HEK293 (cell line): Measurements from ENCODE around the gene STPG3.

ENCODE experiments used
- KLF9 ChIP-seq: fragments of 450-650 bp; formaldehyde crosslinking; IDR thresholded peaks from 2 replicates; pipeline ENCODE4 v1.5.1; 2016; ENCODE audit warnings: missing biosample characterization, missing genetic modification characterization, low read depth
- ZFP41 ChIP-seq: fragments of 450-650 bp; formaldehyde crosslinking; IDR thresholded peaks from 2 replicates; pipeline ENCODE4 v1.5.1; 2016; ENCODE audit warnings: missing biosample characterization, missing genetic modification characterization, borderline replicate concordance
- ZFP69B ChIP-seq: fragments of 450-650 bp; formaldehyde crosslinking; IDR thresholded peaks from 2 replicates; pipeline ENCODE4 v1.5.1; 2016; ENCODE audit warnings: missing biosample characterization, missing genetic modification characterization
- ZNF16 ChIP-seq: fragments of 450-650 bp; formaldehyde crosslinking; IDR thresholded peaks from 2 replicates; pipeline ENCODE4 v1.5.1; 2016; ENCODE audit warnings: low read depth, missing biosample characterization, missing genetic modification characterization
- ZNF175 ChIP-seq: fragments of 450-650 bp; formaldehyde crosslinking; IDR thresholded peaks from 2 replicates; pipeline ENCODE4 v1.5.1; 2016; ENCODE audit warnings: missing biosample characterization, missing genetic modification characterization
- ZNF19 ChIP-seq: fragments of 450-650 bp; formaldehyde crosslinking; IDR thresholded peaks from 2 replicates; pipeline ENCODE4; 2016; ENCODE audit warnings: missing biosample characterization, missing genetic modification characterization, low read depth
- ZNF23 ChIP-seq: fragments of 450-650 bp; formaldehyde crosslinking; IDR thresholded peaks from 2 replicates; pipeline ENCODE4 v1.5.1; 2016; ENCODE audit warnings: missing biosample characterization, missing genetic modification characterization, borderline replicate concordance
- ZNF274 ChIP-seq, 2 experiments: fragments of 200-500 bp in 1 of 2; fragments of 450-650 bp in 1 of 2; sonication (Bioruptor generic) in 1 of 2; formaldehyde crosslinking in 1 of 2; IDR thresholded peaks; 2 replicates each; pipeline versions ENCODE4 v1.5.1 to v1.6.1; 2014 to 2016; ENCODE audit warnings: borderline replicate concordance in 1 of 2, inconsistent platforms in 1 of 2, low read length in 1 of 2, missing biosample characterization in 1 of 2, missing genetic modification characterization in 1 of 2
- ZNF560 ChIP-seq: fragments of 450-650 bp; formaldehyde crosslinking; IDR thresholded peaks from 2 replicates; pipeline ENCODE4 v1.5.1; 2017; ENCODE audit warnings: missing biosample characterization, missing genetic modification characterization, borderline replicate concordance
- ZNF621 ChIP-seq: fragments of 450-650 bp; formaldehyde crosslinking; IDR thresholded peaks from 2 replicates; pipeline ENCODE4 v1.5.1; 2017; ENCODE audit warnings: missing biosample characterization, missing genetic modification characterization
- ZNF654 ChIP-seq: fragments of 450-650 bp; formaldehyde crosslinking; IDR thresholded peaks from 2 replicates; pipeline ENCODE4 v1.5.1; 2016; ENCODE audit warnings: low read depth, missing biosample characterization, missing genetic modification characterization
- ZNF701 ChIP-seq: fragments of 450-650 bp; formaldehyde crosslinking; IDR thresholded peaks from 2 replicates; pipeline ENCODE4 v1.5.1; 2016; ENCODE audit warnings: missing biosample characterization, missing genetic modification characterization
- ZNF777 ChIP-seq: fragments of 450-650 bp; formaldehyde crosslinking; IDR thresholded peaks from 2 replicates; pipeline ENCODE4 v1.5.1; 2017; ENCODE audit warnings: missing biosample characterization, missing genetic modification characterization, borderline replicate concordance
- ZXDB ChIP-seq: fragments of 450-650 bp; formaldehyde crosslinking; IDR thresholded peaks from 2 replicates; pipeline ENCODE4 v1.5.1; 2016; ENCODE audit warnings: missing biosample characterization, missing genetic modification characterization
- TF ChIP-seq, protein P1 (sequence below): fragments of 450-650 bp; formaldehyde crosslinking; conservative IDR thresholded peaks from 2 replicates; pipeline ENCODE4 v1.5.1; 2016; ENCODE audit warnings: low read depth, missing biosample characterization, missing genetic modification characterization
- TF ChIP-seq, protein P2 (sequence below): fragments of 450-650 bp; formaldehyde crosslinking; IDR thresholded peaks from 2 replicates; pipeline ENCODE4 v1.5.1; 2017; ENCODE audit warnings: missing biosample characterization, missing genetic modification characterization
- TF ChIP-seq, protein P3 (sequence below): fragments of 450-650 bp; formaldehyde crosslinking; IDR thresholded peaks from 2 replicates; pipeline ENCODE4 v1.5.1; 2017; ENCODE audit warnings: missing biosample characterization, missing genetic modification characterization
- TF ChIP-seq, protein P4 (sequence below): fragments of 450-650 bp; formaldehyde crosslinking; IDR thresholded peaks from 2 replicates; pipeline ENCODE4 v1.5.1; 2016; ENCODE audit warnings: missing biosample characterization, missing genetic modification characterization
- TF ChIP-seq, protein P5 (sequence below): fragments of 450-650 bp; formaldehyde crosslinking; IDR thresholded peaks from 2 replicates; pipeline ENCODE4 v1.5.1; 2016; ENCODE audit warnings: missing biosample characterization, missing genetic modification characterization, low read depth
- TF ChIP-seq, protein P6 (sequence below): fragments of 450-650 bp; formaldehyde crosslinking; IDR thresholded peaks from 2 replicates; pipeline ENCODE4 v1.5.1; 2017; ENCODE audit warnings: missing biosample characterization, missing genetic modification characterization
- TF ChIP-seq, protein P7 (sequence below): fragments of 450-650 bp; formaldehyde crosslinking; IDR thresholded peaks from 2 replicates; pipeline ENCODE4 v1.5.1; 2016; ENCODE audit warnings: missing biosample characterization, missing genetic modification characterization

Gene STPG3

DNA sequence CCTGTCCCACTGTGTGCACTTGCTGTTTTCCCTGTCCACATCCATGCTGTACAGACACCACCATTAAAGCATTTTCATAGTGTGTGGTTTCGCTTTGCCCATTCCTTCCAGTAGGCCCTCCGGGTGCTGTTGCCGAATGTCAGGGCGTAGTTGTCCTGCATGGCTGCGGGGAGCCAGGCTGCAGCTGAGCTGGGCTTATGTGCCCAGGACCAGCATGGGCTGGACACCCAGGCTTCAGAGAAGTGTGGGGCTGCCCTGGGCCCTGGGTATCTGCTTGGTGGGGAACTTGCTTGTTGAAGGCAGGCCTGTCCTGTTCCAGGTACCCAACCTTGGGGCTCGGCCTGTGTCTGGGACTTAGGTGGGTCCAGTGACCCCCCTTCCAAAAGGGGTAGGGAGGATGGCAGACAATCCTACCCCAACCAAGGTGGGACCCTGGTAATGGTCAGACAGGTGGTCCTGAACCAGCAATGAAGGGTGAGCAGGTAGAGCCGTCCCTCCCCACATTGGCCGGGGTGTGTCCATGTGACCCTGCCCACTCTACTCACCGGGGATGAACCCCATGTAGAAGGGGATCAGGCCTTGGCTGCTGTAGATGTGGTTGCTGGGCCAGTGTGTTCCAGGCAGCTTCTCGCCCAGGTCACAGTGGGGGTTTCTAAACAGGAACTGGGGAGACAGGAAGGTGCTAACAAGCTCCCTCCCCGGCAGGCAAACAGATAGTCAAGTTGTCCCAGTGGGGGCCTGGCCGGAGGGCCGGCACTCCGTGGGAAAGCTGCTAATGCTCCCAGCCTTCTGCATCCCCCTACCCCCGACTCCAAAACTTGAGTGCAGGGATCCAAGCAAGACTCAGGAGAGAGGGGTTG, 7.2 kb upstream of the STPG3 start (continued):
- TF ChIP-seq ZNF23 (tag by site-specific recombination) (no peak), ZNF175 (tag by site-specific recombination) (no peak), ZNF701 (tag by site-specific recombination) (no peak), ZXDB (no peak), KLF9 (0 out of 2 replicates have a peak, but pooled peaks have one; percentile 11), ZFP69B (tag by site-specific recombination) (no peak), ZNF19 (tag by site-specific recombination) (no peak), ZNF777 (tag by site-specific recombination) (no peak), ZNF274 (IDR thresholded peaks at IDR 0.05; ENCODE audit: low read length) (no peak), ZNF274 (tag by site-specific recombination; IDR thresholded peaks at IDR 0.05; ENCODE audit: borderline replicate concordance) (no peak), ZNF16 (tag by site-specific recombination) (no peak), ZNF621 (tag by site-specific recombination) (no peak), ZNF654 (tag by site-specific recombination) (no peak), ZNF560 (tag by site-specific recombination) (no peak), ZFP41 (tag by site-specific recombination) (no peak)
- TF ChIP-seq, protein P1, sequence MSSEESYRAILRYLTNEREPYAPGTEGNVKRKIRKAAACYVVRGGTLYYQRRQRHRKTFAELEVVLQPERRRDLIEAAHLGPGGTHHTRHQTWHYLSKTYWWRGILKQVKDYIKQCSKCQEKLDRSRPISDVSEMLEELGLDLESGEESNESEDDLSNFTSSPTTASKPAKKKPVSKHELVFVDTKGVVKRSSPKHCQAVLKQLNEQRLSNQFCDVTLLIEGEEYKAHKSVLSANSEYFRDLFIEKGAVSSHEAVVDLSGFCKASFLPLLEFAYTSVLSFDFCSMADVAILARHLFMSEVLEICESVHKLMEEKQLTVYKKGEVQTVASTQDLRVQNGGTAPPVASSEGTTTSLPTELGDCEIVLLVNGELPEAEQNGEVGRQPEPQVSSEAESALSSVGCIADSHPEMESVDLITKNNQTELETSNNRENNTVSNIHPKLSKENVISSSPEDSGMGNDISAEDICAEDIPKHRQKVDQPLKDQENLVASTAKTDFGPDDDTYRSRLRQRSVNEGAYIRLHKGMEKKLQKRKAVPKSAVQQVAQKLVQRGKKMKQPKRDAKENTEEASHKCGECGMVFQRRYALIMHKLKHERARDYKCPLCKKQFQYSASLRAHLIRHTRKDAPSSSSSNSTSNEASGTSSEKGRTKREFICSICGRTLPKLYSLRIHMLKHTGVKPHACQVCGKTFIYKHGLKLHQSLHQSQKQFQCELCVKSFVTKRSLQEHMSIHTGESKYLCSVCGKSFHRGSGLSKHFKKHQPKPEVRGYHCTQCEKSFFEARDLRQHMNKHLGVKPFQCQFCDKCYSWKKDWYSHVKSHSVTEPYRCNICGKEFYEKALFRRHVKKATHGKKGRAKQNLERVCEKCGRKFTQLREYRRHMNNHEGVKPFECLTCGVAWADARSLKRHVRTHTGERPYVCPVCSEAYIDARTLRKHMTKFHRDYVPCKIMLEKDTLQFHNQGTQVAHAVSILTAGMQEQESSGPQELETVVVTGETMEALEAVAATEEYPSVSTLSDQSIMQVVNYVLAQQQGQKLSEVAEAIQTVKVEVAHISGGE: peak; percentile 76
- TF ChIP-seq, protein P2, sequence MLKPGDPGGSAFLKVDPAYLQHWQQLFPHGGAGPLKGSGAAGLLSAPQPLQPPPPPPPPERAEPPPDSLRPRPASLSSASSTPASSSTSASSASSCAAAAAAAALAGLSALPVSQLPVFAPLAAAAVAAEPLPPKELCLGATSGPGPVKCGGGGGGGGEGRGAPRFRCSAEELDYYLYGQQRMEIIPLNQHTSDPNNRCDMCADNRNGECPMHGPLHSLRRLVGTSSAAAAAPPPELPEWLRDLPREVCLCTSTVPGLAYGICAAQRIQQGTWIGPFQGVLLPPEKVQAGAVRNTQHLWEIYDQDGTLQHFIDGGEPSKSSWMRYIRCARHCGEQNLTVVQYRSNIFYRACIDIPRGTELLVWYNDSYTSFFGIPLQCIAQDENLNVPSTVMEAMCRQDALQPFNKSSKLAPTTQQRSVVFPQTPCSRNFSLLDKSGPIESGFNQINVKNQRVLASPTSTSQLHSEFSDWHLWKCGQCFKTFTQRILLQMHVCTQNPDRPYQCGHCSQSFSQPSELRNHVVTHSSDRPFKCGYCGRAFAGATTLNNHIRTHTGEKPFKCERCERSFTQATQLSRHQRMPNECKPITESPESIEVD (tag by site-specific recombination): no peak
- TF ChIP-seq, protein P3, sequence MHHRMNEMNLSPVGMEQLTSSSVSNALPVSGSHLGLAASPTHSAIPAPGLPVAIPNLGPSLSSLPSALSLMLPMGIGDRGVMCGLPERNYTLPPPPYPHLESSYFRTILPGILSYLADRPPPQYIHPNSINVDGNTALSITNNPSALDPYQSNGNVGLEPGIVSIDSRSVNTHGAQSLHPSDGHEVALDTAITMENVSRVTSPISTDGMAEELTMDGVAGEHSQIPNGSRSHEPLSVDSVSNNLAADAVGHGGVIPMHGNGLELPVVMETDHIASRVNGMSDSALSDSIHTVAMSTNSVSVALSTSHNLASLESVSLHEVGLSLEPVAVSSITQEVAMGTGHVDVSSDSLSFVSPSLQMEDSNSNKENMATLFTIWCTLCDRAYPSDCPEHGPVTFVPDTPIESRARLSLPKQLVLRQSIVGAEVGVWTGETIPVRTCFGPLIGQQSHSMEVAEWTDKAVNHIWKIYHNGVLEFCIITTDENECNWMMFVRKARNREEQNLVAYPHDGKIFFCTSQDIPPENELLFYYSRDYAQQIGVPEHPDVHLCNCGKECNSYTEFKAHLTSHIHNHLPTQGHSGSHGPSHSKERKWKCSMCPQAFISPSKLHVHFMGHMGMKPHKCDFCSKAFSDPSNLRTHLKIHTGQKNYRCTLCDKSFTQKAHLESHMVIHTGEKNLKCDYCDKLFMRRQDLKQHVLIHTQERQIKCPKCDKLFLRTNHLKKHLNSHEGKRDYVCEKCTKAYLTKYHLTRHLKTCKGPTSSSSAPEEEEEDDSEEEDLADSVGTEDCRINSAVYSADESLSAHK (tag by site-specific recombination): no peak
- TF ChIP-seq, protein P4, sequence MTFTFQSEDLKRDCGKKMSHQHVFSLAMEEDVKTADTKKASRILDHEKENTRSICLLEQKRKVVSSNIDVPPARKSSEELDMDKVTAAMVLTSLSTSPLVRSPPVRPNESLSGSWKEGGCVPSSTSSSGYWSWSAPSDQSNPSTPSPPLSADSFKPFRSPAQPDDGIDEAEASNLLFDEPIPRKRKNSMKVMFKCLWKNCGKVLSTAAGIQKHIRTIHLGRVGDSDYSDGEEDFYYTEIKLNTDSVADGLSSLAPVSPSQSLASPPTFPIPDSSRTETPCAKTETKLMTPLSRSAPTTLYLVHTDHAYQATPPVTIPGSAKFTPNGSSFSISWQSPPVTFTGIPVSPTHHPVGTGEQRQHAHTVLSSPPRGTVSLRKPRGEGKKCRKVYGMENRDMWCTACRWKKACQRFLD: no peak
- TF ChIP-seq, protein P5, sequence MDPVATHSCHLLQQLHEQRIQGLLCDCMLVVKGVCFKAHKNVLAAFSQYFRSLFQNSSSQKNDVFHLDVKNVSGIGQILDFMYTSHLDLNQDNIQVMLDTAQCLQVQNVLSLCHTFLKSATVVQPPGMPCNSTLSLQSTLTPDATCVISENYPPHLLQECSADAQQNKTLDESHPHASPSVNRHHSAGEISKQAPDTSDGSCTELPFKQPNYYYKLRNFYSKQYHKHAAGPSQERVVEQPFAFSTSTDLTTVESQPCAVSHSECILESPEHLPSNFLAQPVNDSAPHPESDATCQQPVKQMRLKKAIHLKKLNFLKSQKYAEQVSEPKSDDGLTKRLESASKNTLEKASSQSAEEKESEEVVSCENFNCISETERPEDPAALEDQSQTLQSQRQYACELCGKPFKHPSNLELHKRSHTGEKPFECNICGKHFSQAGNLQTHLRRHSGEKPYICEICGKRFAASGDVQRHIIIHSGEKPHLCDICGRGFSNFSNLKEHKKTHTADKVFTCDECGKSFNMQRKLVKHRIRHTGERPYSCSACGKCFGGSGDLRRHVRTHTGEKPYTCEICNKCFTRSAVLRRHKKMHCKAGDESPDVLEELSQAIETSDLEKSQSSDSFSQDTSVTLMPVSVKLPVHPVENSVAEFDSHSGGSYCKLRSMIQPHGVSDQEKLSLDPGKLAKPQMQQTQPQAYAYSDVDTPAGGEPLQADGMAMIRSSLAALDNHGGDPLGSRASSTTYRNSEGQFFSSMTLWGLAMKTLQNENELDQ (tag by site-specific recombination): no peak
- TF ChIP-seq, protein P6, sequence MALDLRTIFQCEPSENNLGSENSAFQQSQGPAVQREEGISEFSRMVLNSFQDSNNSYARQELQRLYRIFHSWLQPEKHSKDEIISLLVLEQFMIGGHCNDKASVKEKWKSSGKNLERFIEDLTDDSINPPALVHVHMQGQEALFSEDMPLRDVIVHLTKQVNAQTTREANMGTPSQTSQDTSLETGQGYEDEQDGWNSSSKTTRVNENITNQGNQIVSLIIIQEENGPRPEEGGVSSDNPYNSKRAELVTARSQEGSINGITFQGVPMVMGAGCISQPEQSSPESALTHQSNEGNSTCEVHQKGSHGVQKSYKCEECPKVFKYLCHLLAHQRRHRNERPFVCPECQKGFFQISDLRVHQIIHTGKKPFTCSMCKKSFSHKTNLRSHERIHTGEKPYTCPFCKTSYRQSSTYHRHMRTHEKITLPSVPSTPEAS (tag by site-specific recombination): no peak
- TF ChIP-seq, protein P7, sequence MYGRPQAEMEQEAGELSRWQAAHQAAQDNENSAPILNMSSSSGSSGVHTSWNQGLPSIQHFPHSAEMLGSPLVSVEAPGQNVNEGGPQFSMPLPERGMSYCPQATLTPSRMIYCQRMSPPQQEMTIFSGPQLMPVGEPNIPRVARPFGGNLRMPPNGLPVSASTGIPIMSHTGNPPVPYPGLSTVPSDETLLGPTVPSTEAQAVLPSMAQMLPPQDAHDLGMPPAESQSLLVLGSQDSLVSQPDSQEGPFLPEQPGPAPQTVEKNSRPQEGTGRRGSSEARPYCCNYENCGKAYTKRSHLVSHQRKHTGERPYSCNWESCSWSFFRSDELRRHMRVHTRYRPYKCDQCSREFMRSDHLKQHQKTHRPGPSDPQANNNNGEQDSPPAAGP: no peak
